ENCODE measurements around the gene VAV3. TPM values are rescaled to one million over a fixed set of nuclear protein-coding genes. Genes with fewer than 3 reads are reported as not detected.

Gene VAV3
- total RNA-seq, 1 donor from 2014 or later = 11.3 TPM

GRCh38 chr1:107950464-107950863 lies 14.5 kb downstream of the VAV3 start:
- ATAC-seq (no peak), DNase-seq (no peak)
- no peaks in the 10 kb centered on the region for H3K9me3 ChIP-seq
- H3K36me3 ChIP-seq = no peaks in the 10 kb centered on the region
- peaks cover 21% of the 10 kb centered on the region for H3K4me1 ChIP-seq
- TF ChIP-seq CTCF (IDR thresholded peaks at IDR 0.05) = no peak
- intact Hi-C loops (cut with DNase I) = no loop called here
- H3K27ac ChIP-seq = no peak overlapping the region
- no peaks in the 10 kb centered on the region for H3K27me3 ChIP-seq (ENCODE audit: low read depth)
- no peak overlapping the region for H3K4me3 ChIP-seq

GRCh38 chr1:107949467-107950253 lies 15.3 kb downstream of the VAV3 start:
- TF ChIP-seq CTCF (IDR thresholded peaks at IDR 0.05) = no peak
- no peak overlapping the region for H3K4me3 ChIP-seq
- no peaks in the 10 kb centered on the region for H3K36me3 ChIP-seq
- DNase-seq = no peak
- no peaks in the 10 kb centered on the region for H3K27me3 ChIP-seq (ENCODE audit: low read depth)
- H3K9me3 ChIP-seq = no peaks in the 10 kb centered on the region
- H3K4me1 ChIP-seq = peaks cover 21% of the 10 kb centered on the region
- H3K27ac ChIP-seq = no peak overlapping the region
- intact Hi-C loops (cut with DNase I) = no loop called here
- no peak for ATAC-seq

GRCh38 chr1:107946794-107947193 lies 18.2 kb downstream of the VAV3 start:
- TF ChIP-seq CTCF (IDR thresholded peaks at IDR 0.05) = no peak
- Histone ChIP-seq H3K27ac (no peak overlapping the region), H3K4me3 (no peak overlapping the region), H3K4me1 (peaks cover 3% of the 10 kb centered on the region), H3K9me3 (no peaks in the 10 kb centered on the region), H3K36me3 (no peaks in the 10 kb centered on the region), H3K27me3 (ENCODE audit: low read depth) (no peaks in the 10 kb centered on the region)
- ATAC-seq = no peak
- intact Hi-C loops (cut with DNase I) = no loop called here
- no peak for DNase-seq

GRCh38 chr1:107943694-107944093 lies 21.3 kb downstream of the VAV3 start:
- Histone ChIP-seq H3K9me3 (no peaks in the 10 kb centered on the region), H3K27me3 (ENCODE audit: low read depth) (no peaks in the 10 kb centered on the region), H3K4me3 (no peak overlapping the region), H3K4me1 (peaks cover 4% of the 10 kb centered on the region), H3K36me3 (no peaks in the 10 kb centered on the region), H3K27ac (no peak overlapping the region)
- DNase-seq (no peak), ATAC-seq (no peak)
- TF ChIP-seq CTCF (IDR thresholded peaks at IDR 0.05) = no peak
- intact Hi-C loops (cut with DNase I) = no loop called here

- no peaks in the 10 kb centered on the region for H3K36me3 ChIP-seq
- ATAC-seq = no peak
- no peaks in the 10 kb centered on the region for H3K27me3 ChIP-seq (ENCODE audit: low read depth)
- no peak for TF ChIP-seq CTCF (IDR thresholded peaks at IDR 0.05)
- intact Hi-C loops (cut with DNase I) = no loop called here
- no peaks in the 10 kb centered on the region for H3K9me3 ChIP-seq
- peaks cover 4% of the 10 kb centered on the region for H3K4me1 ChIP-seq
- no peak overlapping the region for H3K4me3 ChIP-seq
- H3K27ac ChIP-seq = no peak overlapping the region
- no peak for DNase-seq
Observed at GRCh38 chr1:107942814-107943213, 22.2 kb downstream of the VAV3 start.
